ENCODE measurements around the gene AMIGO1. TPM values are rescaled to one million over a fixed set of nuclear protein-coding genes. Genes with fewer than 3 reads are reported as not detected.

AMIGO1 gene
- total RNA-seq, 3 donors from 2014 or later (not counting 1 experiment from before 2014, with no cell fraction given) = 5.0 to 10.7 (median 7.8) TPM

- intact Hi-C loops (cut with micrococcal nuclease) = loop anchor here (5.0 kb wide), 1 partner anchor 235 kb away; the partner anchor contains the start of gene CELSR2
- TF ChIP-seq CTCF (IDR thresholded peaks at IDR 0.05) = no peak
- H3K4me1 Mint-ChIP-seq = peaks cover 22 to 24% of the 10 kb centered on the region in 2 donors
- DNase-seq = no peak
- peak overlapping the region in 1 of 2 donors; percentile 83 for H3K27ac Mint-ChIP-seq
- Histone ChIP-seq H3K27me3 (ENCODE audit: control insufficient read depth, insufficient read depth, low read length) (peaks cover 5% of the 10 kb centered on the region), H3K4me1 (ENCODE audit: control insufficient read depth, insufficient read depth, low read length) (peaks cover 22% of the 10 kb centered on the region), H3K36me3 (ENCODE audit: control insufficient read depth, insufficient read depth, low read length) (no peaks in the 10 kb centered on the region), H3K4me3 (ENCODE audit: low read length) (no peak overlapping the region), H3K27ac (ENCODE audit: low read length) (no peak overlapping the region), H3K9me3 (ENCODE audit: control insufficient read depth, insufficient read depth, low read length) (no peaks in the 10 kb centered on the region)
- ATAC-seq = no peak
- no peaks in the 10 kb centered on the region for H3K36me3 Mint-ChIP-seq
- no peaks in the 10 kb centered on the region for H3K9me3 Mint-ChIP-seq
- H3K27me3 Mint-ChIP-seq (ENCODE audit: low read depth in 2 of 2) = peaks cover 23 to 28% of the 10 kb centered on the region in 2 donors
- peak overlapping the region; percentile 93 for H3K4me3 Mint-ChIP-seq
These were observed 27.3 kb downstream of the AMIGO1 start for GRCh38 chr1:109482242-109482641.

GRCh38 chr1:109481646-109482045 lies 27.9 kb downstream of the AMIGO1 start:
- DNase-seq = no peak
- H3K9me3 ChIP-seq (ENCODE audit: control insufficient read depth, insufficient read depth, low read length) = no peaks in the 10 kb centered on the region
- no peak overlapping the region for H3K27ac ChIP-seq (ENCODE audit: low read length)
- Mint-ChIP-seq H3K27me3 (ENCODE audit: low read depth in 2 of 2) (peaks cover 23 to 28% of the 10 kb centered on the region in 2 donors), H3K27ac (no peak overlapping the region), H3K4me3 (no peak overlapping the region), H3K4me1 (peaks cover 22 to 24% of the 10 kb centered on the region in 2 donors), H3K36me3 (no peaks in the 10 kb centered on the region), H3K9me3 (no peaks in the 10 kb centered on the region)
- no peak overlapping the region for H3K4me3 ChIP-seq (ENCODE audit: low read length)
- peaks cover 5% of the 10 kb centered on the region for H3K27me3 ChIP-seq (ENCODE audit: control insufficient read depth, insufficient read depth, low read length)
- 85% methylated on average over 2 of the region's 2 CpGs for WGBS (ENCODE audit: insufficient coverage)
- H3K4me1 ChIP-seq (ENCODE audit: control insufficient read depth, insufficient read depth, low read length) = peaks cover 22% of the 10 kb centered on the region
- TF ChIP-seq CTCF (IDR thresholded peaks at IDR 0.05) = no peak
- H3K36me3 ChIP-seq (ENCODE audit: control insufficient read depth, insufficient read depth, low read length) = no peaks in the 10 kb centered on the region
- intact Hi-C loops (cut with micrococcal nuclease) = loop anchor here (5.0 kb wide), 1 partner anchor 234 kb away; the partner anchor contains the start of gene CELSR2
- no peak for ATAC-seq

- Histone ChIP-seq H3K27ac (ENCODE audit: low read length) (no peak overlapping the region), H3K27me3 (ENCODE audit: control insufficient read depth, insufficient read depth, low read length) (peaks cover 5% of the 10 kb centered on the region), H3K9me3 (ENCODE audit: control insufficient read depth, insufficient read depth, low read length) (no peaks in the 10 kb centered on the region), H3K4me1 (ENCODE audit: control insufficient read depth, insufficient read depth, low read length) (peaks cover 21% of the 10 kb centered on the region), H3K36me3 (ENCODE audit: control insufficient read depth, insufficient read depth, low read length) (no peaks in the 10 kb centered on the region), H3K4me3 (ENCODE audit: low read length) (no peak overlapping the region)
- TF ChIP-seq CTCF (IDR thresholded peaks at IDR 0.05) = no peak
- H3K4me3 Mint-ChIP-seq = no peak overlapping the region
- no peak for ATAC-seq
- no peak overlapping the region for H3K27ac Mint-ChIP-seq
- H3K36me3 Mint-ChIP-seq = no peaks in the 10 kb centered on the region
- peaks cover 18 to 22% of the 10 kb centered on the region in 2 donors for H3K4me1 Mint-ChIP-seq
- WGBS (ENCODE audit: insufficient coverage) = 82% methylated on average over 3 of the region's 3 CpGs
- H3K9me3 Mint-ChIP-seq = no peaks in the 10 kb centered on the region
- DNase-seq = no peak
- H3K27me3 Mint-ChIP-seq (ENCODE audit: low read depth in 2 of 2) = peaks cover 30 to 39% of the 10 kb centered on the region in 2 donors
- intact Hi-C loops (cut with micrococcal nuclease) = loop anchor here (5.0 kb wide), 1 partner anchor 233 kb away; the partner anchor contains the start of gene CELSR2
These were observed 29.6 kb downstream of the AMIGO1 start for GRCh38 chr1:109479901-109480300.

- 62% methylated on average over 5 of the region's 5 CpGs for WGBS (ENCODE audit: insufficient coverage)
- Mint-ChIP-seq H3K27ac (no peak overlapping the region), H3K9me3 (no peaks in the 10 kb centered on the region), H3K4me1 (peaks cover 12 to 16% of the 10 kb centered on the region in 2 donors), H3K27me3 (ENCODE audit: low read depth in 2 of 2) (peaks cover 30 to 39% of the 10 kb centered on the region in 2 donors), H3K36me3 (no peaks in the 10 kb centered on the region), H3K4me3 (no peak overlapping the region)
- Histone ChIP-seq H3K36me3 (ENCODE audit: control insufficient read depth, insufficient read depth, low read length) (no peaks in the 10 kb centered on the region), H3K4me1 (ENCODE audit: control insufficient read depth, insufficient read depth, low read length) (peaks cover 15% of the 10 kb centered on the region), H3K27ac (ENCODE audit: low read length) (no peak overlapping the region), H3K4me3 (ENCODE audit: low read length) (no peak overlapping the region), H3K9me3 (ENCODE audit: control insufficient read depth, insufficient read depth, low read length) (no peaks in the 10 kb centered on the region), H3K27me3 (ENCODE audit: control insufficient read depth, insufficient read depth, low read length) (peaks cover 5% of the 10 kb centered on the region)
- TF ChIP-seq CTCF (IDR thresholded peaks at IDR 0.05) = no peak
- ATAC-seq (no peak), DNase-seq (no peak)
- intact Hi-C loops (cut with micrococcal nuclease) = no loop called here
These were observed 30.2 kb downstream of the AMIGO1 start for GRCh38 chr1:109479311-109479710.
